ENCODE measurements around the gene MAT2A. TPM values are rescaled to one million over a fixed set of nuclear protein-coding genes. Genes with fewer than 3 reads are reported as not detected.
A peak's percentile ranks its signal among the peaks of the same experiment; 100 is the strongest.

Gene MAT2A
- total RNA-seq, 6 donors from 2014 or later = 108 to 219 (median 168) TPM

- H3K4me1 ChIP-seq = peaks cover 4 to 7% (median 6%) of the 10 kb centered on the region in 4 donors
- H3K27ac ChIP-seq = peak overlapping the region in 3 of 4 donors; percentile 12 to 72 (median 24)
- no peaks in the 10 kb centered on the region for H3K9me3 ChIP-seq
- 64 to 72% methylated on average over 9 of the region's 9 CpGs for WGBS, 2 donors
- peaks cover 0 to 95% (median 57%) of the 10 kb centered on the region in 4 donors for H3K36me3 ChIP-seq
- peak; percentile 83 to 88 for ATAC-seq (ENCODE audit: low FRiP score in 2 of 2)
- H3K27me3 ChIP-seq = no peaks in the 10 kb centered on the region
- DNase-seq = peak in 1 of 2 donors; percentile 84
- H3K4me3 ChIP-seq = no peak overlapping the region
- TF ChIP-seq CTCF (IDR thresholded peaks at IDR 0.05) (peak; percentile 86 to 93 (median 92)), POLR2A (IDR thresholded peaks at IDR 0.05) (no peak)
Measured at GRCh38 chr2:85551698-85552678, 13.0 kb downstream of the MAT2A start.

- WGBS, 2 donors = 80 to 87% methylated on average over 5 to 6 of the region's 6 CpGs
- TF ChIP-seq POLR2AphosphoS5 (IDR thresholded peaks at IDR 0.05) (no peak), POLR2A (IDR thresholded peaks at IDR 0.05) (no peak), CTCF (IDR thresholded peaks at IDR 0.05) (no peak), EP300 (IDR thresholded peaks at IDR 0.05) (no peak)
- ATAC-seq (ENCODE audit: low FRiP score in 2 of 2) (no peak), DNase-seq (no peak)
- H3K27ac ChIP-seq = no peak overlapping the region
- H3K36me3 ChIP-seq = peaks cover 0 to 98% (median 59%) of the 10 kb centered on the region in 4 donors
- no peaks in the 10 kb centered on the region for H3K27me3 ChIP-seq
- peaks cover 4 to 7% (median 6%) of the 10 kb centered on the region in 4 donors for H3K4me1 ChIP-seq
- no peaks in the 10 kb centered on the region for H3K9me3 ChIP-seq
- H3K4me3 ChIP-seq = no peak overlapping the region
Measured at GRCh38 chr2:85553184-85553583, 14.2 kb downstream of the MAT2A start.

GRCh38 chr2:85554980-85555612 lies 16.1 kb downstream of the MAT2A start:
- no peak for TF ChIP-seq EP300 (IDR thresholded peaks at IDR 0.05)
- no peak for TF ChIP-seq CTCF (IDR thresholded peaks at IDR 0.05)
- no peak for TF ChIP-seq POLR2A (IDR thresholded peaks at IDR 0.05)
- H3K4me3 ChIP-seq = no peak overlapping the region

GRCh38 chr2:85557130-85557529 lies 18.2 kb downstream of the MAT2A start:
- H3K4me1 ChIP-seq = peaks cover 18 to 25% (median 24%) of the 10 kb centered on the region in 4 donors
- TF ChIP-seq EP300 (IDR thresholded peaks at IDR 0.05) = no peak
- no peak for TF ChIP-seq CTCF (IDR thresholded peaks at IDR 0.05)
- no peak for TF ChIP-seq POLR2A (IDR thresholded peaks at IDR 0.05)
- TF ChIP-seq POLR2AphosphoS5 (IDR thresholded peaks at IDR 0.05) = no peak
- H3K4me3 ChIP-seq = no peak overlapping the region
- H3K27ac ChIP-seq = no peak overlapping the region
- 90 to 97% methylated on average over 5 of the region's 5 CpGs for WGBS, 2 donors
- no peak for DNase-seq
- H3K36me3 ChIP-seq = peaks cover 0 to 67% (median 46%) of the 10 kb centered on the region in 4 donors
- H3K9me3 ChIP-seq = no peaks in the 10 kb centered on the region
- H3K27me3 ChIP-seq = no peaks in the 10 kb centered on the region
- ATAC-seq (ENCODE audit: low FRiP score in 2 of 2) = no peak

More at GRCh38 chr2:85554980-85555612, 16.1 kb downstream of the MAT2A start:
- H3K27ac ChIP-seq = no peak overlapping the region
- DNase-seq (no peak), ATAC-seq (ENCODE audit: low FRiP score in 2 of 2) (no peak)
- 92 to 95% methylated on average over 3 of the region's 3 CpGs for WGBS, 2 donors
- H3K4me1 ChIP-seq = peaks cover 14 to 18% (median 17%) of the 10 kb centered on the region in 4 donors
- H3K36me3 ChIP-seq = peaks cover 0 to 86% (median 62%) of the 10 kb centered on the region in 4 donors
- no peaks in the 10 kb centered on the region for H3K9me3 ChIP-seq
- H3K27me3 ChIP-seq = no peaks in the 10 kb centered on the region

Measured in upper lobe of left lung (tissue), 6 donors.